GM19043 (cell line): ENCODE results near the gene DENND6A.

Experiments
- ATAC-seq: cut with Tn5 transposase; IDR thresholded peaks from one replicate; pipeline ENCODE4 v1.9.1; 2021; ENCODE audit warnings: low read depth; ENCODE audit not compliant: unreplicated experiment

The DENND6A gene

GRCh38 chr3:57582474-57583168 lies 110.3 kb downstream of the DENND6A start:
- ATAC-seq: no peak

DNA sequence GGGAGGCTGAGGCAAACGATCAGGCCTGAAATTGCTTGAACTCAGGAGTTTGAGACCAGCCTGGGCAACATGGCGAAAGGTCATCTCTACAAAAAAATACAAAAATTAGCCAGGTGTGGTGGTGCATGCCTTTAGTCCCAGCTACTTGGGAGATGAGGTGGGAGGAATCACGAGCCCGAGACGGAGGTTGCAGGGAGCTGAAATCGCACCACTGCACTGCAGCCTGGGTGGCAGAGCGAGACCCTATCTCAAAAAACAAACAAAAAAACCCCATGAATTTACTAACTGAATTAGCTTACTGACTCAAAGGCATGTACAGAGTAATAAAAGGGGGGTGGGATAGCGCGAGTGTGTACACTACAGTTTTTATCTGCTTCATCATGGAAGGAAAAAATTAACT lies 115.1 kb downstream of the DENND6A start:
- no peak for ATAC-seq

DNA sequence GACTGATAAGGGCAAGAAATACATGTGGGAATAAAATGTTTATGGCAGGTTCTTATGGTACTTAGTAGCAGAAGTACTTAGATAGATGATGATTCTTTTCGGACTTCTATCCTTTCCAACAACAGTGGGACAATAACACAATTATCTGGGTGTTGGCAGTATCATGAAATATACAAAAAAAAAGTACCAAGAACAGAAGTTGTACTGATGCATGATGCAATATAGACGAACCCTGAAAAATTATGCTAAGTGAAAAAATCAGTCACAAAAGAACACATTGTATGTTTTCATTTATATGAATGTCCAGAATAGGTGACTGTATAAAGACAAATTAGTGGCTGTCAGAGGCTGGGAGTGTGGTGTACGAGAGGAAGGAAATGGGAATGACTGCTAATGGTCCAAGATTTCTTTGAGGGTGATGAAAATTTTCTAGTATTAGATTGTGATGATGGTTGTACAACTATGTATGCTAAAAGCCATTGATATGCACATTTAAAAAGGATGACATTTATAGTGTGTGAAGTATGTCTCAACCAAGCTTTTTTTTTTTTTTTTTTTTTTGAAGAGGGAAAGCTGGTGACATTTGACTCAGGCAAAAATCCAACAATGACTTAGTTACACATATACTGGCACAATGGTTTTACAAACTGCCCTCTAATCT lies 116.8 kb downstream of the DENND6A start:
- ATAC-seq: no peak
